K562 (cell line): ENCODE data around the gene SLC5A10. TPM values are rescaled to one million over a fixed set of nuclear protein-coding genes. Genes with fewer than 3 reads are reported as not detected.
A peak's percentile ranks its signal among the peaks of the same experiment; 100 is the strongest.

ENCODE experiments used
- ATAC-seq: fragments of 200-7000 bp; cut with Tn5 transposase; 3 replicates; pipeline ENCODE4 v1.9.1; 2020; ENCODE audit warnings: moderate library complexity
- BruUV-seq: library from RNA; stranded (reverse); fragments of 400-500 nt; replicated peaks from 2 replicates; lab custom pipeline; 2021; lab: Mats Ljungman, UMichigan
- CTCF ChIA-PET: fragments of 300-600 bp; formaldehyde crosslinking; extraction: SDS; loops from one replicate; lab custom pipeline; 2021; ENCODE audit warnings: low intra/inter-chr PET ratio; lab: Yijun Ruan, JAX
- POLR2A ChIA-PET: fragments of 300-600, 350-650 bp; sonication (Branson Sonifier 250); formaldehyde crosslinking; extraction: SDS; loops from one replicate; lab custom pipeline; 2021; ENCODE audit warnings: antibody characterized with exemption, inconsistent platforms; lab: Yijun Ruan, JAX
- DNase-seq, 4 experiments: peaks; one replicate each; pipeline versions ENCODE4 v3.0.0 to v3.0.0-alpha.2; 2011 to 2018; ENCODE audit warnings: low spot score in 3 of 4, mixed read lengths in 3 of 4; ENCODE audit errors: extremely low read depth in 1 of 4
- FAIRE-seq: peaks from 2 replicates; lab custom pipeline; 2011; peaks lifted over from hg19 to GRCh38; lab: Jason Lieb, UNC
- H2AFZ ChIP-seq: 2 replicates; pipeline ENCODE4 v1.6.0; 2011; ENCODE audit warnings: low read depth, low read length, control low read depth, inconsistent platforms
- H3K27ac ChIP-seq: fragments of 200-600 bp; 3 replicates; pipeline ENCODE4 v1.8.0; 2011; ENCODE audit warnings: low read depth, mild to moderate bottlenecking, control low read depth, inconsistent platforms, low read length, moderate library complexity, mixed read lengths; ENCODE audit errors: extremely low read depth
- H3K27me3 ChIP-seq, 2 experiments: fragments of 300-600 bp in 1 of 2; 2 replicates in 1 of 2; 3 replicates in 1 of 2; pipeline versions ENCODE4 v1.6.0 to v1.8.0; 2011; ENCODE audit warnings: inconsistent platforms in 2 of 2, low read length in 2 of 2, mild to moderate bottlenecking in 1 of 2, mixed read lengths in 1 of 2, moderate library complexity in 1 of 2; ENCODE audit not compliant: control insufficient read depth in 2 of 2, insufficient read depth in 2 of 2
- H3K36me3 ChIP-seq: fragments of 300-600 bp; 3 replicates; pipeline ENCODE4 v1.8.0; 2011; ENCODE audit warnings: mild to moderate bottlenecking, low read length, inconsistent platforms; ENCODE audit not compliant: control insufficient read depth, insufficient read depth
- H3K4me1 ChIP-seq, 2 experiments: fragments of 200-600 bp in 1 of 2; replicated peaks in 1 of 2; 2 replicates in 1 of 2; 3 replicates in 1 of 2; pipeline versions ENCODE4 v1.5.1 to v1.8.0; 2011; ENCODE audit warnings: inconsistent platforms in 2 of 2, low read length in 2 of 2, mild to moderate bottlenecking in 1 of 2, mixed read lengths in 1 of 2, moderate library complexity in 1 of 2; ENCODE audit not compliant: control insufficient read depth in 2 of 2, insufficient read depth in 2 of 2
- H3K4me2 ChIP-seq: 2 replicates; pipeline ENCODE4 v1.6.1; 2011; ENCODE audit warnings: low read length, control low read depth, inconsistent platforms, mixed read lengths; ENCODE audit not compliant: insufficient read depth
- H3K4me3 ChIP-seq: fragments of 200-600 bp; sonication (generic), shearing (Covaris generic); 2 replicates; pipeline ENCODE4 v1.5.1; 2016; ENCODE audit warnings: control low read depth, inconsistent platforms
- H3K79me2 ChIP-seq: fragments of 200-600 bp; 3 replicates; pipeline ENCODE4 v1.8.0; 2011; ENCODE audit warnings: low read length, inconsistent platforms; ENCODE audit not compliant: control insufficient read depth, insufficient read depth
- H3K9ac ChIP-seq, 2 experiments: 2 replicates each; pipeline versions ENCODE4 v1.6.0 to v1.6.1; 2011; ENCODE audit warnings: low read depth in 2 of 2, low read length in 2 of 2, control low read depth in 1 of 2, inconsistent platforms in 1 of 2, mild to moderate bottlenecking in 1 of 2, mixed read lengths in 1 of 2; ENCODE audit not compliant: insufficient read depth in 1 of 2
- H3K9me1 ChIP-seq: one replicate; pipeline ENCODE4 v1.6.0; 2011; ENCODE audit warnings: inconsistent platforms, mild to moderate bottlenecking, low read length, moderate library complexity; ENCODE audit not compliant: control insufficient read depth, insufficient read depth
- H3K9me3 ChIP-seq: replicated peaks from 2 replicates; pipeline ENCODE4 v1.5.1; 2011; ENCODE audit warnings: low read depth, low read length, inconsistent platforms; ENCODE audit not compliant: control insufficient read depth, insufficient read depth
- H4K20me1 ChIP-seq: replicated peaks from 2 replicates; pipeline ENCODE4 v1.6.1; 2011; ENCODE audit warnings: low read length, inconsistent platforms, mixed read lengths; ENCODE audit not compliant: control insufficient read depth, insufficient read depth
- BCOR ChIP-seq: fragments of 450-650 bp; IDR thresholded peaks from 2 replicates; pipeline ENCODE4 v1.6.1; 2016
- CGGBP1 ChIP-seq: fragments of 250-450 bp; sonication (Bioruptor Pico); IDR thresholded peaks from 2 replicates; pipeline ENCODE4 v1.9.0; 2021; ENCODE audit warnings: mild to moderate bottlenecking
- CREB3L1 ChIP-seq: fragments of 450-650 bp; IDR thresholded peaks from 2 replicates; pipeline ENCODE4 v1.6.1; 2014; ENCODE audit warnings: low read depth, mild to moderate bottlenecking, moderate library complexity, borderline replicate concordance
- EP400 ChIP-seq: fragments of 450-650 bp; IDR thresholded peaks from 2 replicates; pipeline ENCODE4 v1.6.1; 2017; ENCODE audit warnings: antibody characterized with exemption, mild to moderate bottlenecking, moderate library complexity
- FOXP1 ChIP-seq: sonication (generic); formaldehyde crosslinking; IDR thresholded peaks from 2 replicates; pipeline ENCODE4 v1.8.0; 2022; ENCODE audit warnings: mild to moderate bottlenecking, missing genetic modification reagents
- HES1 ChIP-seq: fragments of 450-650 bp; IDR thresholded peaks from 2 replicates; pipeline ENCODE4 v1.6.1; 2016; ENCODE audit warnings: low read depth, mild to moderate bottlenecking, moderate library complexity
- MYC ChIP-seq, 2 experiments: fragments of 250-450 bp in 1 of 2; sonication (Bioruptor Pico) in 1 of 2; IDR thresholded peaks; 2 replicates each; pipeline versions ENCODE4 v1.5.1 to v1.6.1; 2012 to 2021; ENCODE audit warnings: low read depth in 2 of 2, borderline replicate concordance in 1 of 2, improper control_type of control experiment in 1 of 2, low read length in 1 of 2, mild to moderate bottlenecking in 1 of 2, moderate library complexity in 1 of 2
- NFE2 ChIP-seq: IDR thresholded peaks from 2 replicates; pipeline ENCODE4 v1.6.1; 2014; ENCODE audit warnings: antibody characterized with exemption, low read depth
- STAG1 ChIP-seq: sonication (generic); formaldehyde crosslinking; IDR thresholded peaks from 2 replicates; pipeline ENCODE4 v1.5.0; 2020; ENCODE audit warnings: missing genetic modification reagents, borderline replicate concordance
- SUPT5H ChIP-seq: fragments of 450-650 bp; IDR thresholded peaks from 2 replicates; pipeline ENCODE4 v1.6.1; 2016
- TOE1 ChIP-seq, 2 experiments: fragments of 450-650 bp in 1 of 2; sonication (generic) in 1 of 2; formaldehyde crosslinking in 1 of 2; IDR thresholded peaks; 2 replicates each; pipeline versions ENCODE4 v1.7.1 to v1.8.0; 2016 to 2022; ENCODE audit warnings: borderline replicate concordance in 2 of 2, mild to moderate bottlenecking in 2 of 2, antibody characterized with exemption in 1 of 2, inconsistent platforms in 1 of 2, low read depth in 1 of 2, missing genetic modification reagents in 1 of 2, moderate library complexity in 1 of 2
- YY1 ChIP-seq, 3 experiments: IDR thresholded peaks; 2 replicates each; pipeline ENCODE4 v1.6.1; 2011; ENCODE audit warnings: low read length in 2 of 3, mild to moderate bottlenecking in 2 of 3, moderate library complexity in 2 of 3, borderline replicate concordance in 1 of 3, control low read depth in 1 of 3, low read depth in 1 of 3; ENCODE audit not compliant: insufficient read depth in 3 of 3, insufficient replicate concordance in 2 of 3, control insufficient read depth in 1 of 3, insufficient read length in 1 of 3; ENCODE audit errors: extremely low read depth in 1 of 3
- ZNF277 ChIP-seq: fragments of 250-450 bp; sonication (Bioruptor Pico); IDR thresholded peaks from 2 replicates; pipeline ENCODE4 v1.8.0; 2022; ENCODE audit warnings: inconsistent platforms, mild to moderate bottlenecking, moderate library complexity, borderline replicate concordance
- ZNF436 ChIP-seq: fragments of 250-450, 450-650 bp; sonication (Bioruptor Pico); formaldehyde crosslinking; IDR thresholded peaks from 2 replicates; pipeline ENCODE4 v1.7.0; 2020; ENCODE audit warnings: mild to moderate bottlenecking
- WGBS: fragments of 100-300 bp; shearing (Covaris generic); methylation state at CpG from one replicate; pipeline ENCODE4 v1.1.6; 2016; ENCODE audit warnings: low coverage, mixed read lengths; ENCODE audit not compliant: insufficient coverage; ENCODE audit errors: missing lambda C conversion rate; 5-methylcytosine and 5-hydroxymethylcytosine counted together
- in situ Hi-C: fragments of 300-500 bp; cut with MboI; formaldehyde crosslinking; loops from 4 replicates; pipeline ENCODE4 v1.15.0; 2018; ENCODE audit warnings: inconsistent platforms, mixed read lengths
- intact Hi-C: fragments of 100-400 bp; cut with micrococcal nuclease; formaldehyde crosslinking; loops from 2 replicates; pipeline ENCODE4 v1.14.2; 2022
- polyA plus RNA-seq, 8 experiments: library from polyadenylated mRNA; depleted of rRNA in 4 of 8; stranded (reverse) in 5 of 8; unstranded in 3 of 8; fragments of >200 nt; fragmentation: Nextera tagmentation in 2 of 8; fragmentation: Illumina TruSeq in 1 of 8; extraction: Ambion mirVana in 2 of 8; extraction: Trizol in 1 of 8; gene quantifications; 2 replicates each; pipeline versions ENCODE4 v1.2.1 to v1.2.3, GENCODE V29; 2011 to 2014; ENCODE audit warnings: inconsistent platforms in 1 of 8, missing spikeins in 1 of 8
- total RNA-seq, 7 experiments: library from RNA; depleted of rRNA in 6 of 7; stranded (reverse); fragments of >200 nt in 6 of 7; fragmentation: Illumina TruSeq in 2 of 7; extraction: Trizol in 2 of 7; gene quantifications; 2 replicates each; pipeline versions ENCODE4 v1.2.1 to v1.2.3, GENCODE V29; 2011 to 2021; ENCODE audit warnings: low replicate concordance in 1 of 7

Gene SLC5A10
- total and polyA plus RNA-seq, 9 of the 15 experiments (the other 6 are each of a cell fraction or from before 2014, with no cell fraction given): 0.03 to 0.09 (median 0.03) TPM; not detected in 5

GRCh38 chr17:19004421-19005136 is 52.6 kb downstream of the SLC5A10 start, which contains the start of gene FAM83G:
Gene FAM83G, minus strand, starts transcription at chr17:19004764. Its CDS starts 723 bp downstream, at chr17:19004041.
- ChIA-PET POLR2A (interaction anchor here (0.6 to 1.1 kb wide), 6 partner anchors 13 to 865 kb away, joined by 3 to 4 read pairs (median 3); no protein-coding TSS in a partner anchor), CTCF (no interaction called here)
- ATAC-seq (peak; percentile 91), DNase-seq (peak; percentile 84 to 87 (median 86)), FAIRE-seq (no peak)
- peak within 1 kb of the TSS; percentile 78 to 93 for H3K9ac ChIP-seq
- H3K79me2 ChIP-seq: peaks cover 13% of the 10 kb centered on the region; the same call in 2 of the 3 replicates
- in situ Hi-C loops (no loop called here), intact Hi-C loops (no loop called here)
- H3K9me3 ChIP-seq: no peaks in the 10 kb centered on the region
- H3K36me3 ChIP-seq: peaks cover 29% of the 10 kb centered on the region; the same call in 1 of the 3 replicates
- no TSS peak for BruUV-seq
- no peaks in the 10 kb centered on the region for H3K27me3 ChIP-seq
- peak within 1 kb of the TSS; percentile 88 for H3K27ac ChIP-seq
- peak within 1 kb of the TSS; percentile 93 for H2AFZ ChIP-seq
- WGBS: 13% methylated on average over 12 of the region's 67 CpGs
- H3K4me1 ChIP-seq: peaks cover 23 to 47% of the 10 kb centered on the region in 2 experiments
- peaks cover 20% of the 10 kb centered on the region for H4K20me1 ChIP-seq
- H3K4me2 ChIP-seq: peak within 1 kb of the TSS; percentile 84
- H3K4me3 ChIP-seq: peak within 1 kb of the TSS; percentile 65
- no peaks in the 10 kb centered on the region for H3K9me1 ChIP-seq
- TF ChIP-seq BCOR (peak; percentile 50; the same call in 1 of the 2 replicates), YY1 (IDR thresholded peaks at IDR 0.05; ENCODE audit: borderline replicate concordance in 1 of 3, control insufficient read depth in 1 of 3, extremely low read depth in 1 of 3, insufficient read depth in 3 of 3, insufficient read length in 1 of 3, insufficient replicate concordance in 2 of 3, low read depth in 1 of 3, low read length in 2 of 3) (peak in 2 of 3 experiments; percentile 7 to 38), CREB3L1 (peak; percentile 49; the same call in 1 of the 2 replicates), EP400 (peak; percentile 42; the same call in 1 of the 2 replicates), NFE2 (peak; percentile 26; the same call in 1 of the 2 replicates), SUPT5H (peak; percentile 48), ZNF277 (CRISPR knock-in tag) (no peak), TOE1 (IDR thresholded peaks at IDR 0.05; ENCODE audit: borderline replicate concordance) (peak; percentile 58; the same call in 1 of the 2 replicates), TOE1 (CRISPR knock-in tag; IDR thresholded peaks at IDR 0.05; ENCODE audit: borderline replicate concordance, low read depth) (no peak), STAG1 (CRISPR knock-in tag) (no peak), MYC (IDR thresholded peaks at IDR 0.05; ENCODE audit: low read depth, low read length) (peak; percentile 44), MYC (CRISPR knock-in tag; IDR thresholded peaks at IDR 0.05; ENCODE audit: borderline replicate concordance, low read depth) (no peak), HES1 (no peak), CGGBP1 (CRISPR knock-in tag) (no peak), ZNF436 (CRISPR knock-in tag) (peak; percentile 89), FOXP1 (no peak)
